RWPE1 (cell line): Measurements from ENCODE around the gene HOXD4.

Source experiments
- CTCF ChIA-PET: fragments of 350-600 bp; sonication (Branson Sonifier 250); formaldehyde crosslinking; extraction: SDS; loops from one replicate; lab custom pipeline; 2021; lab: Yijun Ruan, JAX
- POLR2A ChIA-PET: fragments of 400-600 bp; formaldehyde crosslinking; extraction: SDS; loops from one replicate; lab custom pipeline; 2020; ENCODE audit warnings: antibody characterized with exemption; ENCODE audit not compliant: low non-redundant PET; lab: Yijun Ruan, JAX
- DNase-seq: peaks from one replicate; pipeline ENCODE4 v3.0.0; 2012; ENCODE audit warnings: low spot score
- H3K27ac ChIP-seq: fragments of 450-650 bp; 2 replicates; pipeline ENCODE4 v1.5.1; 2017
- TF ChIP-seq, protein P1 (sequence below): fragments of 450-650 bp; conservative IDR thresholded peaks from 2 replicates; pipeline ENCODE4 v1.5.1; 2017; ENCODE audit warnings: low read depth, mild to moderate bottlenecking

The HOXD4 gene

DNA sequence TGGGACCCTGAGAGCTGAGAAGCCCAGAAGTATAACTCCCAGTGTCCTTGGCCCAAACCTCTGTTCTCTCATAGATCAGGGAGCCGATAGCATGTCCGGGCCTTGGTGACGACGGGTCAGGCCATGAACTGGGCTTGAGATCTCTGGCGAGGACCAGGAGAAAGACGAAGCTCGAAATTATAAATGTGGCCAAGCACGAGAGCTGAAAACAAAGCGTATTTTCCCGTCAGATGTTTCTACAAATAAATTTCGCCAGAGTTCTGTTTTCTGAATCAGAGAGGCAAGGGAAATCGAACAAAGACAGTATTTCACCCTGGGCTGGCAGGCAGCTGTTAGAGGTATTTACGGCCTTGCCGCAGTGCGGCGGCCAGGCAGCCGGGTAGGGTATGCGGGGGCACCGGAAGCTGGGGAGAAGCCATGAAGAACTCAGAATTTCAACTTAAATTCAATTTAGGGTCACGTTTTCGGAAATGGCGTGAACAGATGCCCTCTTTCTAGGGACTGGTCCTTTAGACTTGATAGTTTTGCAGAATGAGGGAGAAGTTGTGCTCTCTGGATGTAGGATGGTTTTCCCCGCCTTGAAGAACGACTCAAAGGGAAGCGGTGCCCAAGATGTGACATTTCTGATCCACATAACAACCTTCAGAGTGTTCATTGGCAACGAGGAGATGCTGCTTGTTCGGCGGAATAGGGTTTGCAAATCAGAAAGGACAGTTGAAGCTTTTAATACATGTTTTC is 12.3 kb upstream of the HOXD4 start:
- no peak overlapping the region for H3K27ac ChIP-seq
- ChIA-PET POLR2A (interaction anchor here (1.3 kb wide), 1 partner anchor 305 kb away, joined by 3 read pairs; no protein-coding TSS in a partner anchor), CTCF (interaction anchor here (0.6 to 2.9 kb wide), 5 partner anchors 9 to 675 kb away, joined by 3 to 20 read pairs (median 3); no protein-coding TSS in a partner anchor)
- DNase-seq = no peak
- TF ChIP-seq, protein P1, sequence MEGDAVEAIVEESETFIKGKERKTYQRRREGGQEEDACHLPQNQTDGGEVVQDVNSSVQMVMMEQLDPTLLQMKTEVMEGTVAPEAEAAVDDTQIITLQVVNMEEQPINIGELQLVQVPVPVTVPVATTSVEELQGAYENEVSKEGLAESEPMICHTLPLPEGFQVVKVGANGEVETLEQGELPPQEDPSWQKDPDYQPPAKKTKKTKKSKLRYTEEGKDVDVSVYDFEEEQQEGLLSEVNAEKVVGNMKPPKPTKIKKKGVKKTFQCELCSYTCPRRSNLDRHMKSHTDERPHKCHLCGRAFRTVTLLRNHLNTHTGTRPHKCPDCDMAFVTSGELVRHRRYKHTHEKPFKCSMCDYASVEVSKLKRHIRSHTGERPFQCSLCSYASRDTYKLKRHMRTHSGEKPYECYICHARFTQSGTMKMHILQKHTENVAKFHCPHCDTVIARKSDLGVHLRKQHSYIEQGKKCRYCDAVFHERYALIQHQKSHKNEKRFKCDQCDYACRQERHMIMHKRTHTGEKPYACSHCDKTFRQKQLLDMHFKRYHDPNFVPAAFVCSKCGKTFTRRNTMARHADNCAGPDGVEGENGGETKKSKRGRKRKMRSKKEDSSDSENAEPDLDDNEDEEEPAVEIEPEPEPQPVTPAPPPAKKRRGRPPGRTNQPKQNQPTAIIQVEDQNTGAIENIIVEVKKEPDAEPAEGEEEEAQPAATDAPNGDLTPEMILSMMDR = no peak

DNA sequence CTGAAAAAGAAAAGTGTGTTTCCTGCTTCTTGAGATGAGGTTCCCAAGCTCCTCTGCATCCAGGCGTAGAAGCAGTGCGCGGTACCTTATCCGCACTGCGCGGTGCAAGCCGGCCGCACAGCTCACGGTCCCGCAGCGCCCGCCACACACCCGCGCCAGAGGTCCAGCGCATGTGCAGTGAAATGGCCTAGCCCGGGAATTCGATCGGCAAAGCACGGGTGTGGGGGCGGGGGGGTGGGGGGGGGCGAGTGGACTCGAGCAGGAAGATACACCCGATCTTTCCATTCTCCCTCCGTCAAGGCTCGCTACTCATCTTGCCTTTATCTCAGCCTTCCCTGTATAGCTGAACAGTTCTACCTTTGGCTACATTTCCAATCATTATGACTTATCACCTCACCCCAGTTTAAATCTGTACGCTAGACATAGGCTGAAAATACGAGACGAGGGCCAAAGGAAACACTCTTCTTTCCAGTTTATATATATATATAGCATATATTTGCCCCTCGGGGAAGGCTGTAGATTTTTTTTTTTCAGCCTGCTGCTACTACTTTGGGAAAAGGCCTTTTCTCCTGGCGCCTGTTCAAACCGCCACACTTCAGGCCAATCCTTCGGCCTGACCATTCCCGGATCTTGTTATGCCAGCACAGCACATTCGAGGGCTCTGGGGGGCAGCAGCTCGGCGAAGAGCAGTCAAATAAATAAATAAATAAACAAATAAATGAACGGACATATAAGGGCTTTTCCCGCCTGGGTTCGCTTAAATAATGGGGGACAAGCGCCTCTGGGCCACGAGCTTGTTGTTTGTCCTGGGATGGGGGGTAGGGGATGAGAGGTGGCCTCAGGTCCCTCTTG is 11.5 kb upstream of the HOXD4 start:
- TF ChIP-seq, protein P1 = no peak
- ChIA-PET POLR2A (interaction anchor here (1.3 kb wide), 2 partner anchors 29 to 304 kb away, joined by 3 read pairs; no protein-coding TSS in a partner anchor), CTCF (interaction anchor here (0.6 to 3.0 kb wide), 43 partner anchors 9 to 674 kb away, joined by 3 to 38 read pairs (median 4); no protein-coding TSS in a partner anchor)
- no peak for DNase-seq
- peak overlapping the region; percentile 53 for H3K27ac ChIP-seq

DNA sequence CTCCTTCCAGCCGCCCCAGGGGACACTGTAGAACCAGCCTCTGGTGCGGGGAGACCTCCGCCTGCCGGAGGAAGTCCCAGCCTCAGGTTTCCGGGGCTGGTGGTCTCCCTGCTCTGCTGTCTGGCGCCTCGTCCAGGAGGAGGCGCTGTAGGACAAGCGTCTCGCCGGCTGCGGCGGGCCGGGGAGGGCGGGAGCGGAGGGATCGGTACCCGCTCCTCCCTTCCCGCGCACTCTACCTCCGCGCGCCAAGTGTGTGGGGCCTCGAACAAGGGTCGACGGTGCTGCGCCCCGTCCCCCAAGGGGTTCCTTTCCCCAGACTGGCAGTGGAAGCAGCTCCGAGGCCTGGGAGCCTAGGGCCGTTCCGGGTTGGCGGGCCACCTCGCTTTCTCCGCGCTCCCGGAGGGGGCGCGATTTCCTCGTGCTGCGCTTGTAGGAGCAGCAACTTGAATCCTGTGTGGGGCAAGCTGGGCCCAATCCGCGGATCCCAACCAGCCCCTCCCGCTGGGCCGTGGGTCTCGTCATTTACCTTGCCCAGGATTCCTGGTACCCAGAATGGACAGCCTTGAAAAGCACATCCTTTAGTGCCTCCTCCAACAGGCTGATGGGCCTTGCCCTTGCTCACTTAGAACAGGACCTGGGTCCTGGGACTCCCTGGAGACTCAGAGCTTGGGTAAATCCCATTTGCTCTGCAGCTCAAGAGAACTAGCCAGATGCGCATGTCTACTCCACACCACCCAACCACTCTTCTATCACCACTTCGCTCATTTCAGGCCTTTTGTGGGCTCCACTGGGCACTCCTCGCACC is 10.6 kb upstream of the HOXD4 start:
- CTCF ChIA-PET = interaction anchor here (0.6 to 3.0 kb wide), 52 partner anchors 10 to 517 kb away, joined by 3 to 38 read pairs (median 4); no protein-coding TSS in a partner anchor
- peak overlapping the region; percentile 53 for H3K27ac ChIP-seq
- TF ChIP-seq, protein P1 = peak; percentile 95
- peak; percentile 83 for DNase-seq
- POLR2A ChIA-PET = interaction anchor here (1.3 kb wide), 2 partner anchors 28 to 303 kb away, joined by 3 read pairs; no protein-coding TSS in a partner anchor

DNA sequence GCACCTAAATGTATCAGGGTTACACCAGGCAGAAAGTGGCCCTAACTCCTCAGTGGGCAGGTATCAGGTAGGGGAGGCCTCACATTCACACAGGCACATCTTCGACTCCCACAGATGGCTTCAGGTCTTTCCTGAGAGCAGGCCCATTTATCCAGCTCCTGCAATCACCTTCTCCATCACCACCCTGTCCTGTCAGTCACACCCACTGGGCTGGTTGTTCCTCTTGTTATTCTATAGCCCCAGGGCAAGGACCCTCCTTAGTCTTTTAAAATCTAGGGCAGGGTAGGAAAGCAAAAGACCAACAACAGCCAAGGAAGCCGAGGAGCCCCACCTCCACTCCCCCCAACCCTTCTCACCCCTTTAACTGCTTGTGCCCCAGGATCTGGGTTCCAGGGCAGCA is 9.1 kb upstream of the HOXD4 start:
- DNase-seq = no peak
- POLR2A ChIA-PET = no interaction called here
- CTCF ChIA-PET = interaction anchor here (2.9 to 3.0 kb wide), 2 partner anchors 412 to 496 kb away, joined by 20 to 34 read pairs; no protein-coding TSS in a partner anchor
- H3K27ac ChIP-seq = no peak overlapping the region
- TF ChIP-seq, protein P1 = no peak

DNA sequence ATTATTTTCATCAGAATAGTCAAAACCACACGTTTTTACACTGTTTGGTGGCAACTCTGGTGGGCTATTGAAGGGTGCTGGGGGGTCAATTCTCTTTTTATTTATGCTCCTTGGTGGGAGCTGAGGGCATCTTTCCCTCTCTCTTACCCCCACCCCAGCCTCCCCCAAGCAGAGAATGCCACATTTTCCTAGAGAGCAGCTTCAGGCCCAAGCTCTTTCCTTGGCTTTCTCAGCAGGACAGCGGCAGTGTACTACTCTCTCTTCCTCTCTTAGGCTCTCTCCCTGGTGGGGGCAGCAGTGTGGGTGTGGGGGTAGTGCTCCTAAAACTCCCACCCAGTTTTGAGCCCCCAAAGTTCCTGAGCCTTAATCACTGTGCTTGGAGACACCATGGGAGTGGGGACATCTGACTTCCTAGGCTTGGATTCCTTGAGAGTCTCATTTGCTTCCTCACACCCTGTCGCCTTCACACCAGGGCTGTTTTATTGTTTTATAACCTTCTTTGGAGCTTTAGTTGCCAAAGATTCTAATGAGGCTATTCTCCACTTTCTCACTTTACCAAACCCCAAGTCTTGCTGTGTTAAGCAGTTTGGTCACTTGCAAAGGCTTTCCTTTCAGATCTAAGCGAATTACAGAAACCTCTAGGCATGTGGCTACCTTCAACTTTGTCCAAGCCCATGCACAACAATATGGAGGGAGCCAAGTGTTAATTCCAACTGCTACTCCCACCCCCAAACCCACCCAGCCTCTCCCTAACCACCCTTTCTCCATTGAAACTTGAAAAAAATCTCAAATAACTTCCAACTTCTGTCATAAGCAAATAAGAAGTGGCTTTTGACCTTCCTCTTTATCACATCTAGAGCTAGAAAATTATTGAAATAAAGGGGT is 6.0 kb upstream of the HOXD4 start:
- POLR2A ChIA-PET = no interaction called here

More for the DNA sequence above, 6.0 kb upstream of the HOXD4 start:
- TF ChIP-seq, protein P1 = no peak
- H3K27ac ChIP-seq = no peak overlapping the region
- CTCF ChIA-PET = interaction anchor here (0.6 to 1.3 kb wide), 3 partner anchors 309 to 691 kb away, joined by 3 read pairs; no protein-coding TSS in a partner anchor
- no peak for DNase-seq
